GM12878 (cell line): ENCODE measurements around the gene LPIN1. TPM values are rescaled to one million over a fixed set of nuclear protein-coding genes. Genes with fewer than 3 reads are reported as not detected.
A peak's percentile ranks its signal among the peaks of the same experiment; 100 is the strongest.

Experiments
- ATAC-seq: fragments of 200-7000 bp; cut with Tn5 transposase; 3 replicates; pipeline ENCODE4 v1.9.1; 2020; ENCODE audit warnings: mild to moderate bottlenecking, moderate library complexity
- BruUV-seq: library from RNA; stranded (reverse); fragments of 400-500 nt; replicated peaks from 2 replicates; lab custom pipeline; 2021; lab: Mats Ljungman, UMichigan
- CTCF ChIA-PET: fragments of 300-600 bp; sonication (Branson Sonifier 250); formaldehyde crosslinking; extraction: SDS; loops from one replicate; lab custom pipeline; 2021; ENCODE audit warnings: inconsistent platforms; lab: Yijun Ruan, JAX
- POLR2A ChIA-PET: fragments of 350-600 bp; formaldehyde crosslinking; extraction: SDS; loops from one replicate; lab custom pipeline; 2021; ENCODE audit warnings: inconsistent platforms; lab: Charles Lee
- RAD21 ChIA-PET: fragments of 300-600 bp; sonication (Branson Sonifier 250); formaldehyde crosslinking; loops from one replicate; lab custom pipeline; 2023; ENCODE audit warnings: antibody characterized with exemption; ENCODE audit not compliant: unreplicated experiment; lab: Charles Lee
- SMC1A ChIA-PET: fragments of 300-600 bp; sonication (Branson Sonifier 250); formaldehyde crosslinking; loops from one replicate; lab custom pipeline; 2023; ENCODE audit not compliant: unreplicated experiment, uncharacterized antibody; lab: Charles Lee
- DNase-seq: peaks from one replicate; pipeline ENCODE4 v3.0.0-alpha.2; 2011; ENCODE audit warnings: low read depth, low spot score
- FAIRE-seq: peaks from 3 replicates; lab custom pipeline; 2011; peaks lifted over from hg19 to GRCh38; lab: Jason Lieb, UNC
- H2AFZ ChIP-seq: 2 replicates; pipeline ENCODE4 v1.6.0; 2011; ENCODE audit warnings: low read depth, low read length, control low read depth; ENCODE audit not compliant: control insufficient read depth
- H3K27ac ChIP-seq: 2 replicates; pipeline ENCODE4 v1.5.1; 2011; ENCODE audit warnings: control low read depth; ENCODE audit not compliant: control insufficient read depth, insufficient read depth
- H3K27me3 ChIP-seq, 2 experiments: replicated peaks in 1 of 2; 2 replicates each; pipeline versions ENCODE4 v1.6.0 to v1.6.1; 2011; ENCODE audit warnings: low read length in 1 of 2; ENCODE audit not compliant: control insufficient read depth in 2 of 2, insufficient read depth in 2 of 2
- H3K36me3 ChIP-seq, 2 experiments: 2 replicates each; pipeline ENCODE4 v1.5.1; 2011; ENCODE audit warnings: low read length in 1 of 2; ENCODE audit not compliant: control insufficient read depth in 2 of 2, insufficient read depth in 2 of 2
- H3K4me1 ChIP-seq: 2 replicates; pipeline ENCODE4 v1.6.1; 2011; ENCODE audit warnings: mild to moderate bottlenecking, low read length, moderate library complexity, mixed read lengths; ENCODE audit not compliant: control insufficient read depth, insufficient read depth
- H3K4me2 ChIP-seq: 2 replicates; pipeline ENCODE4 v1.6.0; 2011; ENCODE audit warnings: control low read depth; ENCODE audit not compliant: control insufficient read depth, insufficient read depth
- H3K4me3 ChIP-seq: fragments of 200-600 bp; sonication (generic); 2 replicates; pipeline ENCODE4 v1.5.1; 2016
- H3K79me2 ChIP-seq: 2 replicates; pipeline ENCODE4 v1.6.0; 2011; ENCODE audit warnings: low read length; ENCODE audit not compliant: control insufficient read depth, insufficient read depth
- H3K9ac ChIP-seq: 2 replicates; pipeline ENCODE4 v1.8.0; 2011; ENCODE audit warnings: low read length, control low read depth, mixed read lengths; ENCODE audit not compliant: control insufficient read depth, insufficient read depth
- H3K9me3 ChIP-seq: replicated peaks from 3 replicates; pipeline ENCODE4 v1.5.1; 2011; ENCODE audit warnings: mild to moderate bottlenecking, low read length; ENCODE audit not compliant: control insufficient read depth, insufficient read depth
- H4K20me1 ChIP-seq: 2 replicates; pipeline ENCODE4 v1.6.0; 2011; ENCODE audit not compliant: control insufficient read depth, insufficient read depth
- BCL11A ChIP-seq: IDR thresholded peaks from 2 replicates; pipeline ENCODE4 v1.6.1; 2011; ENCODE audit warnings: low read depth, low read length
- CREB1 ChIP-seq: IDR thresholded peaks from 2 replicates; pipeline ENCODE4 v1.6.1; 2012; ENCODE audit warnings: low read depth, mild to moderate bottlenecking, inconsistent platforms
- ETV6 ChIP-seq, 2 experiments: fragments of 450-650 bp in 1 of 2; IDR thresholded peaks in 1 of 2; conservative IDR thresholded peaks in 1 of 2; 2 replicates each; pipeline ENCODE4 v1.6.1; 2014; ENCODE audit warnings: antibody characterized with exemption in 1 of 2, borderline replicate concordance in 1 of 2, low read depth in 1 of 2, mild to moderate bottlenecking in 1 of 2, moderate library complexity in 1 of 2
- EZH2 ChIP-seq: IDR thresholded peaks from 2 replicates; pipeline ENCODE4 v1.6.1; 2012; ENCODE audit warnings: low read depth, mild to moderate bottlenecking, control low read depth, inconsistent platforms, low read length, borderline replicate concordance; ENCODE audit not compliant: control insufficient read depth
- GATAD2B ChIP-seq: fragments of 450-650 bp; conservative IDR thresholded peaks from 2 replicates; pipeline ENCODE4 v1.6.1; 2017; ENCODE audit warnings: low read depth, mild to moderate bottlenecking, moderate library complexity
- HSF1 ChIP-seq: fragments of 150-350 bp; IDR thresholded peaks from 2 replicates; pipeline ENCODE4 v1.6.1; 2014; ENCODE audit warnings: mild to moderate bottlenecking, low read depth, low read length
- IKZF1 ChIP-seq: fragments of 450-650 bp; conservative IDR thresholded peaks from 2 replicates; pipeline ENCODE4 v1.6.1; 2017; ENCODE audit warnings: antibody characterized with exemption, mild to moderate bottlenecking
- IRF4 ChIP-seq: IDR thresholded peaks from 2 replicates; pipeline ENCODE4 v1.6.1; 2011; ENCODE audit warnings: low read depth, low read length
- IRF5 ChIP-seq: fragments of 450-650 bp; IDR thresholded peaks from 2 replicates; pipeline ENCODE4 v1.6.1; 2017; ENCODE audit warnings: borderline replicate concordance
- MXI1 ChIP-seq: fragments of 150-350 bp; IDR thresholded peaks from 2 replicates; pipeline ENCODE4 v1.6.1; 2011; ENCODE audit warnings: low read depth, mild to moderate bottlenecking, inconsistent platforms, low read length, improper control_type of control experiment
- NKRF ChIP-seq: fragments of 450-650 bp; conservative IDR thresholded peaks from 2 replicates; pipeline ENCODE4 v1.6.1; 2017; ENCODE audit warnings: mild to moderate bottlenecking, moderate library complexity
- PAX8 ChIP-seq: fragments of 450-650 bp; IDR thresholded peaks from 2 replicates; pipeline ENCODE4 v1.6.1; 2017; ENCODE audit warnings: mild to moderate bottlenecking, moderate library complexity
- POLR2A ChIP-seq: IDR thresholded peaks from 2 replicates; pipeline ENCODE4 v1.6.1; 2011; ENCODE audit warnings: low read depth, mild to moderate bottlenecking, low read length
- SMAD5 ChIP-seq: IDR thresholded peaks from 2 replicates; pipeline ENCODE4 v1.6.1; 2016; ENCODE audit warnings: antibody characterized with exemption, low read depth
- SP1 ChIP-seq: IDR thresholded peaks from one replicate; pipeline ENCODE4 v1.6.1; 2011; ENCODE audit warnings: low read depth, low read length
- SPI1 ChIP-seq: IDR thresholded peaks from 2 replicates; pipeline ENCODE4 v1.6.1; 2011; ENCODE audit warnings: low read depth, mild to moderate bottlenecking, low read length, moderate library complexity, borderline replicate concordance; ENCODE audit not compliant: insufficient read depth
- SREBF2 ChIP-seq: IDR thresholded peaks from 2 replicates; pipeline ENCODE4 v1.6.1; 2012; ENCODE audit warnings: mild to moderate bottlenecking, low read length
- ZNF622 ChIP-seq: fragments of 450-650 bp; IDR thresholded peaks from 2 replicates; pipeline ENCODE4 v1.6.1; 2017; ENCODE audit warnings: mild to moderate bottlenecking, inconsistent platforms
- WGBS: methylation state at CpG from one replicate; pipeline ENCODE4 v1.1.6; 2016; ENCODE audit warnings: low lambda C conversion rate; ENCODE audit not compliant: insufficient replicate concordance, insufficient coverage; ENCODE audit errors: missing lambda C conversion rate; 5-methylcytosine and 5-hydroxymethylcytosine counted together
- in situ Hi-C: fragments of 300-500 bp; cut with MboI; formaldehyde crosslinking; loops from 9 replicates; pipeline ENCODE4 v1.14.3; 2018; ENCODE audit warnings: mixed read lengths
- intact Hi-C: fragments of 100-400 bp; cut with micrococcal nuclease; formaldehyde crosslinking; loops from one replicate; pipeline ENCODE4 v1.14.2; 2022; ENCODE audit not compliant: unreplicated experiment
- polyA plus RNA-seq, 11 experiments: library from polyadenylated mRNA; depleted of rRNA in 4 of 11; unstranded in 6 of 11; stranded (reverse) in 5 of 11; fragments of >200 nt; fragmentation: Nextera tagmentation in 4 of 11; fragmentation: Illumina TruSeq in 1 of 11; extraction: Ambion mirVana in 4 of 11; extraction: Trizol in 1 of 11; gene quantifications; 1 replicate in 1 of 11; 2 replicates in 10 of 11; pipeline versions ENCODE4 v1.2.1 to v1.2.3, GENCODE V29; 2011 to 2016; ENCODE audit warnings: inconsistent platforms in 2 of 11, missing spikeins in 2 of 11, low read depth in 1 of 11
- total RNA-seq, 4 experiments: library from RNA; depleted of rRNA in 3 of 4; stranded (reverse); fragments of >200 nt in 3 of 4; fragmentation: Illumina TruSeq in 1 of 4; extraction: Trizol in 1 of 4; gene quantifications; 2 replicates each; pipeline versions ENCODE4 v1.2.1 to v1.2.3, GENCODE V29; 2013 to 2021

LPIN1 gene
- total and polyA plus RNA-seq, 10 of the 15 experiments (the other 5 are each of a cell fraction or from before 2014, with no cell fraction given): 18.8 to 82.5 (median 50.3) TPM

DNA sequence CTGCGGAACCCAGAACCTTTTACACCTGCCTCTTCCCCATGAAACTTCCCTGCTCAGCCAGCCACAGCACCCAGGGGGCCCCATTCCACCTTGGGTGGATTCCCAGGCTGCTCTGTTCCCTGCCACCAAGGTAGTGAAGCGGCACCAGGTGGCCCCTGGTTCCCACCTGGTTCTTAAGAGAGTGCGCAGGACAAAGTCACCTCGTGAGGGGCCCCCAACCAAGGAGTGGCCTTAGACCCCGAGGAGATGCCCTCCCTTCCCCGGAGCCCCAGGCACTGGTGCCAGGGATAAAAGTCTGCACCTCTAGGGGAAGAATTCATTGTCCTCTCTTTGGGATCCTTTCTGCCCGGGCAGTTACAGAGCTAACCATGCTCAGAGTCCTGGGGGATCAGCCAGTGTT lies 3.1 kb upstream of the LPIN1 start (continued):
- no peak for TF ChIP-seq NKRF
- TF ChIP-seq PAX8: no peak
- TF ChIP-seq IRF5: no peak
- no peak for TF ChIP-seq IRF4

DNA sequence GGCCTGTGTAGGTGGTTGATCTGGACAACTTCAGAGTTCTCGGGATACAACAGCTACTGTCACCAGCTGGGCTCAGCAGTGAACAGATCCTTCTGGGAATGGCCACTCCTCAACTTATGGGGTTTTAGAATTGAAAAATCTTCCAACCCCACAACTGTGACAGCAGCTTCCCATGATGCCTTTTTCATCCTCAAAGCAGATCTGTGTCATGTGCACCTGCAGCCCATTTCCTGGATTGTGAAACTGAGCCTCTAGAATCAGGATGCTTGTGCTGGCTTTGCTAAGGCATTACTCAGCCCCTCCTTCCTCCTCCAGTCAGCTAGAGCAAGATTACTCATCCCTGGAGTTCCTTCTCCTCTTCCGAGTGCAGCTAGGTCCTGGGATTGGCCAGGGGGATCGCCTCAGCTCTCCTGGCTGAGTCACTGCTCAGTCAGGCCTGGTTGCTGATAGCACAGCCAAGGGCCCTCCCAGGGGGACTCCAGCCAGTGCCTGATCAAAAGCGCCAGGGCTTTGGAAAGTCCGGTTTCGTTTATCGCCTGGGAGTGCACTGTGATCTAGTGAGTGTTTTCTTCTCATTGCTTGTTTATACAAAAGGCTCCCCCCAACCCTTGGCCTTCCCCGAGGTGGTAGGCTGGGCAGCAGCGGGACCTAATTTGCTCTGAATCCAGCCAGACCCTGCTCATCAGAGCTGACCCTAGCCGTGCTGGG lies 2.4 kb upstream of the LPIN1 start:
- WGBS: 22% methylated on average over 10 of the region's 10 CpGs
- no TSS peak for BruUV-seq
- ATAC-seq (peak; percentile 73), FAIRE-seq (peak; percentile 80), DNase-seq (peak; percentile 82)
- no peaks in the 10 kb centered on the region; the same call in 2 of the 3 replicates for H3K9me3 ChIP-seq
- H4K20me1 ChIP-seq: no peaks in the 10 kb centered on the region
- H3K27ac ChIP-seq: peak overlapping the region; percentile 4; the same call in 1 of the 2 replicates
- H3K4me1 ChIP-seq: peaks cover 39% of the 10 kb centered on the region
- SMC1A ChIA-PET: interaction anchor here (0.7 to 16.4 kb wide), 8 partner anchors 9 to 1187 kb away, joined by 3 to 222 read pairs (median 6); no protein-coding TSS in a partner anchor
- peak overlapping the region; percentile 1; the same call in 1 of the 2 replicates for H3K4me3 ChIP-seq
- CTCF ChIA-PET: interaction anchor here (0.6 to 28.9 kb wide), 18 partner anchors 9 to 1636 kb away, joined by 3 to 684 read pairs (median 5); no protein-coding TSS in a partner anchor
- no peaks in the 10 kb centered on the region for H3K36me3 ChIP-seq
- POLR2A ChIA-PET: interaction anchor here (0.6 to 5.0 kb wide), 7 partner anchors 12 to 496 kb away, joined by 3 to 84 read pairs (median 4); no protein-coding TSS in a partner anchor
- peak overlapping the region; percentile 76 for H2AFZ ChIP-seq
- H3K27me3 ChIP-seq: no peaks in the 10 kb centered on the region
- peak overlapping the region; percentile 70 for H3K4me2 ChIP-seq
- peak overlapping the region; percentile 4; the same call in 1 of the 2 replicates for H3K9ac ChIP-seq
- RAD21 ChIA-PET: interaction anchor here (0.8 to 2.7 kb wide), 14 partner anchors 8 to 1263 kb away, joined by 3 to 51 read pairs (median 5); no protein-coding TSS in a partner anchor
- intact Hi-C loops: loop anchor here (2.0 to 10.0 kb wide), 2 partner anchors 51 to 929 kb away; partner anchors contain the start of gene PDIA6
- H3K79me2 ChIP-seq: peaks cover 25% of the 10 kb centered on the region
- in situ Hi-C loops: no loop called here
- peak; percentile 37; the same call in 1 of the 2 replicates for TF ChIP-seq BCL11A
- TF ChIP-seq ETV6 (conservative IDR thresholded peaks at IDR 0.05 in 1 of 2, IDR thresholded peaks at IDR 0.05 in 1 of 2; ENCODE audit: borderline replicate concordance in 1 of 2, low read depth in 1 of 2): peak in 1 of 2 experiments; percentile 70; a peak in 2 of 4 replicates
- TF ChIP-seq MXI1: no peak; the same call in 1 of the 2 replicates
- no peak for TF ChIP-seq SMAD5
- peak; percentile 26; the same call in 1 of the 2 replicates for TF ChIP-seq POLR2A
- peak; percentile 87 for TF ChIP-seq GATAD2B
- TF ChIP-seq IKZF1: peak; percentile 97
- peak; percentile 85 for TF ChIP-seq SP1
- peak; percentile 56; the same call in 1 of the 2 replicates for TF ChIP-seq CREB1
- TF ChIP-seq HSF1: no peak
- TF ChIP-seq EZH2: no peak
- no peak for TF ChIP-seq SPI1
- TF ChIP-seq SREBF2: no peak
- TF ChIP-seq ZNF622: no peak
